Activated T-cell treated with anti-CD3 and anti-CD28 coated beads, Interleukin-2, amount 50 U/mL, for 4 hours (primary cell): ENCODE results near the gene CTNNBL1. TPM values are rescaled to one million over a fixed set of nuclear protein-coding genes. Genes with fewer than 3 reads are reported as not detected.

ENCODE experiments used
- ATAC-seq, 2 donors: fragments of 200-7000 bp; cut with Tn5 transposase; one replicate each; pipeline ENCODE4 v1.10.0; 2021
- DNase-seq: peaks from one replicate; pipeline ENCODE4 v3.0.0-alpha.2; 2020
- H3K27me3 Mint-ChIP-seq: one replicate; pipeline ENCODE4 v1.8.0; 2021; ENCODE audit warnings: low read depth, mixed read lengths
- H3K36me3 Mint-ChIP-seq: one replicate; pipeline ENCODE4 v1.8.0; 2022; ENCODE audit warnings: mixed read lengths; ENCODE audit not compliant: insufficient read depth
- H3K4me1 Mint-ChIP-seq: one replicate; pipeline ENCODE4 v1.8.0; 2021; ENCODE audit warnings: low read depth, mixed read lengths
- H3K4me3 Mint-ChIP-seq: one replicate; pipeline ENCODE4 v1.8.0; 2021; ENCODE audit warnings: mild to moderate bottlenecking, moderate library complexity, mixed read lengths
- H3K9me3 Mint-ChIP-seq: one replicate; pipeline ENCODE4 v1.8.0; 2021; ENCODE audit warnings: mixed read lengths
- total RNA-seq, 3 donors: library from RNA; stranded (reverse); gene quantifications; one replicate each; pipeline ENCODE4 v1.2.1, GENCODE V29; 2021

CTNNBL1 gene
- total RNA-seq, 3 donors from 2014 or later: 107 to 115 (median 110) TPM

GRCh38 chr20:37729909-37730308, 36.1 kb downstream of the CTNNBL1 start:
- Mint-ChIP-seq H3K4me1 (peaks cover 19% of the 10 kb centered on the region), H3K9me3 (no peaks in the 10 kb centered on the region), H3K36me3 (peaks cover 30% of the 10 kb centered on the region), H3K4me3 (no peak overlapping the region), H3K27me3 (no peaks in the 10 kb centered on the region)
- ATAC-seq: no peak
- DNase-seq: no peak

- H3K4me3 Mint-ChIP-seq: no peak overlapping the region
- H3K36me3 Mint-ChIP-seq: peaks cover 56% of the 10 kb centered on the region
- DNase-seq (no peak), ATAC-seq (no peak)
- peaks cover 12% of the 10 kb centered on the region for H3K4me1 Mint-ChIP-seq
- H3K27me3 Mint-ChIP-seq: no peaks in the 10 kb centered on the region
- no peaks in the 10 kb centered on the region for H3K9me3 Mint-ChIP-seq
Measured at GRCh38 chr20:37733416-37733815, 39.6 kb downstream of the CTNNBL1 start.

- ATAC-seq: no peak
- no peak for DNase-seq
- Mint-ChIP-seq H3K9me3 (no peaks in the 10 kb centered on the region), H3K36me3 (peaks cover 61% of the 10 kb centered on the region), H3K4me1 (peaks cover 6% of the 10 kb centered on the region), H3K4me3 (no peak overlapping the region), H3K27me3 (no peaks in the 10 kb centered on the region)
Measured at GRCh38 chr20:37734228-37734985, 40.6 kb downstream of the CTNNBL1 start.

- Mint-ChIP-seq H3K4me1 (peaks cover 3% of the 10 kb centered on the region), H3K9me3 (no peaks in the 10 kb centered on the region), H3K27me3 (no peaks in the 10 kb centered on the region), H3K4me3 (no peak overlapping the region), H3K36me3 (peaks cover 61% of the 10 kb centered on the region)
- DNase-seq (no peak), ATAC-seq (no peak)
Measured at GRCh38 chr20:37735541-37735940, 41.7 kb downstream of the CTNNBL1 start.

GRCh38 chr20:37736132-37736531, 42.3 kb downstream of the CTNNBL1 start:
- no peaks in the 10 kb centered on the region for H3K27me3 Mint-ChIP-seq
- H3K4me1 Mint-ChIP-seq: peaks cover 3% of the 10 kb centered on the region
- no peak for ATAC-seq
- no peaks in the 10 kb centered on the region for H3K9me3 Mint-ChIP-seq
- H3K4me3 Mint-ChIP-seq: no peak overlapping the region
- no peak for DNase-seq
- H3K36me3 Mint-ChIP-seq: peaks cover 61% of the 10 kb centered on the region

- ATAC-seq: no peak
- Mint-ChIP-seq H3K27me3 (no peaks in the 10 kb centered on the region), H3K9me3 (no peaks in the 10 kb centered on the region)
Measured at GRCh38 chr20:37737826-37738420, 44.1 kb downstream of the CTNNBL1 start.

GRCh38 chr20:37741055-37741454, 47.2 kb downstream of the CTNNBL1 start:
- Mint-ChIP-seq H3K36me3 (peaks cover 45% of the 10 kb centered on the region), H3K9me3 (no peaks in the 10 kb centered on the region), H3K4me3 (no peak overlapping the region), H3K4me1 (no peaks in the 10 kb centered on the region), H3K27me3 (no peaks in the 10 kb centered on the region)
- no peak for ATAC-seq
- no peak for DNase-seq

More at GRCh38 chr20:37737826-37738420, 44.1 kb downstream of the CTNNBL1 start:
- no peak for DNase-seq
- Mint-ChIP-seq H3K36me3 (peaks cover 54% of the 10 kb centered on the region), H3K4me3 (no peak overlapping the region), H3K4me1 (peaks cover 3% of the 10 kb centered on the region)

GRCh38 chr20:37741570-37741969, 47.7 kb downstream of the CTNNBL1 start:
- no peaks in the 10 kb centered on the region for H3K27me3 Mint-ChIP-seq
- H3K4me1 Mint-ChIP-seq: no peaks in the 10 kb centered on the region
- ATAC-seq: no peak
- peaks cover 47% of the 10 kb centered on the region for H3K36me3 Mint-ChIP-seq
- no peak for DNase-seq
- H3K9me3 Mint-ChIP-seq: no peaks in the 10 kb centered on the region
- H3K4me3 Mint-ChIP-seq: no peak overlapping the region

GRCh38 chr20:37742131-37742530, 48.3 kb downstream of the CTNNBL1 start:
- H3K36me3 Mint-ChIP-seq: peaks cover 45% of the 10 kb centered on the region
- no peak overlapping the region for H3K4me3 Mint-ChIP-seq
- no peaks in the 10 kb centered on the region for H3K27me3 Mint-ChIP-seq
- DNase-seq: no peak
- ATAC-seq: no peak
- no peaks in the 10 kb centered on the region for H3K9me3 Mint-ChIP-seq
- H3K4me1 Mint-ChIP-seq: no peaks in the 10 kb centered on the region

GRCh38 chr20:37744347-37744746, 50.5 kb downstream of the CTNNBL1 start:
- Mint-ChIP-seq H3K4me3 (no peak overlapping the region), H3K9me3 (no peaks in the 10 kb centered on the region), H3K27me3 (no peaks in the 10 kb centered on the region), H3K4me1 (no peaks in the 10 kb centered on the region), H3K36me3 (peaks cover 41% of the 10 kb centered on the region)
- no peak for DNase-seq
- no peak for ATAC-seq

GRCh38 chr20:37745553-37745952, 51.7 kb downstream of the CTNNBL1 start:
- Mint-ChIP-seq H3K4me1 (no peaks in the 10 kb centered on the region), H3K9me3 (no peaks in the 10 kb centered on the region), H3K27me3 (no peaks in the 10 kb centered on the region), H3K36me3 (peaks cover 40% of the 10 kb centered on the region), H3K4me3 (no peak overlapping the region)
- DNase-seq: no peak
- peak in 1 of 2 donors; percentile 83 for ATAC-seq

GRCh38 chr20:37748015-37748414, 54.2 kb downstream of the CTNNBL1 start:
- H3K27me3 Mint-ChIP-seq: no peaks in the 10 kb centered on the region
- no peak overlapping the region for H3K4me3 Mint-ChIP-seq
- peaks cover 47% of the 10 kb centered on the region for H3K36me3 Mint-ChIP-seq
- no peaks in the 10 kb centered on the region for H3K9me3 Mint-ChIP-seq
- ATAC-seq (no peak), DNase-seq (no peak)
- no peaks in the 10 kb centered on the region for H3K4me1 Mint-ChIP-seq

GRCh38 chr20:37749218-37749617, 55.4 kb downstream of the CTNNBL1 start:
- Mint-ChIP-seq H3K4me1 (no peaks in the 10 kb centered on the region), H3K9me3 (no peaks in the 10 kb centered on the region), H3K36me3 (peaks cover 50% of the 10 kb centered on the region), H3K4me3 (no peak overlapping the region), H3K27me3 (no peaks in the 10 kb centered on the region)
- ATAC-seq: no peak
- DNase-seq: no peak

- DNase-seq: no peak
- Mint-ChIP-seq H3K4me3 (no peak overlapping the region), H3K27me3 (no peaks in the 10 kb centered on the region), H3K4me1 (no peaks in the 10 kb centered on the region), H3K9me3 (no peaks in the 10 kb centered on the region), H3K36me3 (peaks cover 50% of the 10 kb centered on the region)
- ATAC-seq: no peak
Measured at GRCh38 chr20:37749620-37750403, 56.0 kb downstream of the CTNNBL1 start.
